Activated naive CD8-positive, alpha-beta T cell treated with anti-CD3 and anti-CD28 coated beads, Interleukin-2, amount 50 U/mL, for 16 hours (primary cell): Measurements from ENCODE around the gene TMEM184B.

Source experiments
- DNase-seq: peaks from one replicate; pipeline ENCODE4 v3.0.0-alpha.2; 2020; ENCODE audit warnings: low read depth, low spot score

TMEM184B gene

DNA sequence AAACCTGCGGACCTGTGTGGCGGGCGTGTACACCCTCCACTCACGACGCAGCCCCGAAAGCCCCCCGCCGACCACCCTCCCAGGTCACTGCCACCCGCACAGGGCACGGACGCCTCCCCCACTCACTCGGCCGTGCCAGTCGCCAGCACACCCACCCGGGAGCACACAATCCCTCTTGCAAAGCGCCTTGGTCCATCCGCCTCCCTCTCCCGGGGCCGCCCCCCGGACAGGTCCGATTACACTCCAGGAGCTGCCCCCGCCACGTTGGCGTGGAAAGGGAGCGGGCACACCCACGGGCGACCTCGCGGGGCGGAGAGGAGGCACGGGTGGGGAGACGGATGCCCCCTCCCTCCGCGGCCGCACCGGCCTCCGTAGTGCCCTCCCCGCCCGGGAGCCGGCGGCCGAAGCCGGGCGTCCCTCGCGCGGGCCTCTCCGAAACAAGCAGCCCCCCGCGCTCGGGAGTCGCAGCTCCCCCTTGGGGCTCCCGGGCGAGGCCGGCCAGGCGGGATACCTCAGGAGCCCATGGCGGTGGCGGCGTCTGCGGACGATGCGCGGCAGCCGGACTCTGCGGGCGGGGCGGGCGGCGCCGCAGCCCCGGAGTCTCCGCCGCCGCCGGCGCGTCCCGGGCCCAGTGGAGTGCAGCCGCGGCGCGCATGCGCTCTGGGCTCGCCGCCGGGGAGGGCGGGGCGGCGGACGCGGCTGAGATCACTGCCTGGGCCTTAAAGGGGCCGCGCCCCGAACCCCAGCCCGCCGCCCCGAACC, at the start of gene TMEM184B:
Gene TMEM184B, minus strand, starts transcription at position 638 of the 762 bp plus-strand sequence. CDS start 25,049 bp downstream, outside the sequence.
- DNase-seq, result peak; percentile 58

DNA sequence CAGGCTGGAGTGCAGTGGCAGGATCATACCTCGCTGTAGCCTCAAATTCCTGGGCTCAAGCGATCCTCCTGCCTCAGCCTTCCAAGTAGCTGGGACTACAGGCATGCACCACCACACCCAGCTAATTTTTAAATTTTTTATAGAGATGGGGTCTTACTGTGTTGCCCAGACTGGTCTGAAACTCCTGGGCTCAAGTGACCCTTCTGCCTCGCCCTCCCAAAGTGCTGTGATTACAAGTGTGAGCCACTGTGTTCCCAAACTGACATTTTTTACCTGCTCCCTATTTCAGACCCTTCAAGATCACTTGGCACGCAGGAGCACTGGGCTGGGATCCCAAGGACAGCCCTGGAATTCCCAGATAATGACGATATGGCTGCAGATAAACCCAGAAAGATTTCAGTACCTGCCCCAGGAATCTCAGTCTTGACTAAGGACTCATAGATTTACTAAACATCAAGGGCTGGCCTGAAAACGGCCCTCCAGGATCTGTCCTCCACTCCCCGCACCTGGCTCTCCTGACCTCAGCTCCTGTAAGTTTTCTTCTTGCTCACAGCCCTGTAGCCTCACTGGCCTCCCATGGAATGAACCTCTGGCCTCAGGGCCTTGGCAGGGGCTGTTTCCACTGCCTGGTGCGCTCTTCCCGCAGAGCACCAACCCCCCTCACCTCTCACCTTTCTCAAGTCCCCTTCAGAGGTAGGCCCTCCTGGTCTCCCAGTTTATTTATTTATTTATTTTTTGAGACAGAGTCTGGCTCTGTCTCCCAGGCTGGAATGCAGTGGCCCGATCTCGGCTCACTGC, 48.0 kb upstream of the TMEM184B start:
- DNase-seq, result no peak

DNA sequence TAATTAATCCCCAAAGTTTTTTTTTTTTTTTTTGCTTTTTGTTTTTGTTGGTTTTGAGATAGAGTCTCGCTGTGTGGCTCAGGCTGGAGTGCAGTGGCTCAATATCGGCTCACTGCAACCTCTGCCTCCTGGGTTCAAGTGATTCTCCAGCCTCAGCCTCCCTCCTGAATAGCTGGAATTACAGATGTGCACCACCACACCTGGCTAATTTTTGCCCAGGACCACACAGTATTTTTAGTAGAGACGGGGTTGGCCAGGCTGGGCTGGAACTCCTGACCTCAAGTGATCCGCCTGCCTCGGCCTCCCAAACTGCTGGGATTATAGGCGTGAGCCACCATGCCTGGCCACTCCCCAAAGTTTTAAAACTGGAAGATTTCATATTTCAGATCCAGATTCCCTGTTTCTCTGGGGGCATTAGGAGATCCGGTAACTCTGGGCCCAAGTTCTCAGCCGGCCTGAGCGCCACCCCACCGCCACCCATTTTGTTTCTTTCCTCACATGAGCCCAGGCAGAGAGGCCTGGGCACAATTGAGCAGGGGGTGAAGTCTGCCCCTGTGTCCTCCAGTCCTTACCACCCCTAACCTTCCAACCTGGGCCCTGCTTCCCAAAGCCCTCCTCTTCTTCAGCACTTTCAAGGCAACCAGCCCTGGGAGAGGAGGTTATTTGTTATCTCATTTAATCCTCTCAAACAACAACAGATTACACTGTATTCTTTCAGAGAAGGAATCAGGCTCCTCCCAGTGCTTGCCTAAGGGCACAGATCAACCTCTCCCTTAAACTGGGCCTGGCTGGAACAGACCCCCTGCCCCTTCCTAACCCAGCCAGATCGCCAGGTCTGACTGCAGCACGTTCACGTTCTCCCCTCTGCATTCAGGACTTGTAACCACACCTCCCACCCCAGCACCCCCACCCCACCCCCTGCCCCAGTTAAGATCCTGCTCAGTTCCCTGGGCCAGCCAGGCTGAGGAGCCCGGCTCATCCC, 46.3 kb upstream of the TMEM184B start:
- no peak for DNase-seq

DNA sequence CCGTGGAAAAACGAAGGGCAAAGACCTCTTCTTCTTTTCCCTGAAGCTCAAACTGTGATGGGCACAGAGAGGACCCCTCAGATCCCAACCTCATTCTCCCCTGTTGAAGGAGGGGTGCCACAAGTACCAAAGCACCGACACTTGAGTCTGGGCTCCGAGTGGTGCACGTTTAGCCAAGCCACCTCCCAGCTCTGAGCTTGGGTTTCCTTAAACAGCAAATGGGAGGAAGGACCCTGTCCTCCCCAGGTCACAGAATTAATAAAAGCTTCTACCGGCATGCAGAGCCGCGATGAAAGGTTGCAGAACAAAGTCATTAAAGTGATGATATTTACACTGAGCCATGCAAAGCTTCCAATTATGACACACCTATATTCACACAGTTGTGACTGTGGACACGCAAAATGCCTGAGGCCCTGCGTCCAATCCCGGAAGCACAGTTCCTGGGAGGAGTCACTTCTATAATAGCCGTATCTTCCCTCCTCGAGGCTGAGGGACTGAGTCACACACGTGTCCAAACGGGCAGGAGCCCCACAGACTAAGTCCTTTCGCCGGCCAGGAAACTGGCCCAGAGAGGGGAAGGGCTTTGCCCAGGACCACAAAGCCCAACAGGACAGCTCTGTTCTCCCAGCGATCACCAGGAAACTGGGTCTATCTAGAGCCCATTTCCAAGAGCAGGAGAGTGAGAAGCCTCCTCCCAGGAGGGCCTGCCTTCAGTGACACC, 45.3 kb upstream of the TMEM184B start:
- DNase-seq, result no peak

DNA sequence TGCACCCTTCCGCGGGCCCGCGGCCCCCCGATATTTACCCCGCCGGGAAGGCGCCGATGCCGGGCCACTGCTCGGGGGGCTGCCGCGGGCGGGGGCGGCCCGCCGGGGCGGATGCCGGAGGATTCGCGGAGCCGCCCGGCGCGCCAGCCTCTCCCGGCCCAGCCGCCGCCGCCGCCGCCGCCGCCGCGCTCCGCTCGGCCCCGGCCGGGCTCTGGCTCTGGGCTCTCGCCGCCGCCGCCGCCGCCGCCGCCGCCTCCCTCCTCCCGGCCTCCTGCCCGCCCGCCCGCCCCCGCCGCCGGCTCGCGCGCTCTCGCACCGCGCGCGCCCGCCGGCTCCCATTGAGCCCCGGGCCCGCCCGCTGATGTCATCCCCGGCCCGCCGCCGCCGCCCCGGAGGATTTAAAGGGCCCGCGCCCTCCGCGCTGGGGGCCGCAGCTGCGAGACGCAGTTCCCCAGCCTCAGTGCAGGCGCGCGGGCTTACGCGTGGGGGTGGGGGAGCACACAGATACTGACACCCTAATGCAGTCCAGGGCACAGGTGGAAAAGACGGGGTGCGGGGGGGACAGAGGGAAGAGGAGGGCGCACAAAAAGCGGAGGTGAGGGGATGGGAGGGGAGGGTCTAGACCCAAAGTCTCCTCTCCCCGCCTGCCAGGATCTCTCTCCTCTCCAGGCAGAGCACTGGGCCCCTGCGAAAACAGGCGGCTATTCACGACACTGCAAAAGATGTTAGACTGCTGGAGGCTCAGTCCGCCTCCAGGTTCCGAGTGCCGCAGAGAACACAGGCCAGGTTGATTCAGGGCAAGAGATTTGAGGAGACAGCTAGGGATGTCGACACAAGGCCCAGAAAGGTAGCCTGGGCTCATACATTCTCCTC, 44.5 kb upstream of the TMEM184B start, which contains the start of gene CSNK1E:
Gene CSNK1E, minus strand, starts transcription at position 312 of the 873 bp plus-strand sequence. CDS start 3,276 bp downstream, outside the sequence.
- peak; percentile 21 for DNase-seq

DNA sequence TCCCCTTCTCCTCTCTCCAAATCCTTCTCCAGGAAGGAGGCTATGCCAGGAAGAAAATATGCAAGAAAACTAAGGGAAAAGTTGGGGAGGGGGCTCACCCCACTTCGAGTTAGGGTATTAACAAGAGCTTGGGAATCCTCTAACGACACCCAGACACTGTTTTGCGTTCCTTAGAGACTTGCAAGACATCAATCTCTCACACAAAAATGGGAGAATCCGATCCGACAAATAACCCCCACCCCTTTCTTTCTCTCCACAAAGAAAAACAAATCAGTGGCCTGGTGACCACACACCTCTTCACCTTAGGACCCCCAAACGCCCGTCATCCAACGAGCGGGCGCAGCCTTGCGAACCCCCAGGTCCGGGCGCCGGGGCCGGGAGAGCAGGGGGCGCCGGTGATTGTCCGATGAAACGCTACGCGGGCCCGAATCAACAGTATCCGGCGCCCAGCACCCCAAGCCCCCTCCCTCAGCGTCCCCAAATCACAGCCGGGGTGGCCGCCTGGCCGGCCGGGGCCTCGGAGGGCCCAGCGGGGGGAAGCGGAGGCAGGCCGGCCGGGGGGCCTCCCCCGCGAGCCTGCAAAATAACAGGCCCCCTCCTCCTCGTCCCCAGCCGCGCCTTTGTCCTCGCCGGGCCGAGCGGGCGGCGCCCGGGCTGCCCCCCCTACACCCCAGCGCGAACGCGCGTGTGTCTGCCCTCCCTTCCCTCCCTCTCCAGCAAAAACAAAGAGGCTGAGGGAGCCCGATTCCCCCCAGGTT, 43.7 kb upstream of the TMEM184B start:
- DNase-seq, result peak; percentile 17

DNA sequence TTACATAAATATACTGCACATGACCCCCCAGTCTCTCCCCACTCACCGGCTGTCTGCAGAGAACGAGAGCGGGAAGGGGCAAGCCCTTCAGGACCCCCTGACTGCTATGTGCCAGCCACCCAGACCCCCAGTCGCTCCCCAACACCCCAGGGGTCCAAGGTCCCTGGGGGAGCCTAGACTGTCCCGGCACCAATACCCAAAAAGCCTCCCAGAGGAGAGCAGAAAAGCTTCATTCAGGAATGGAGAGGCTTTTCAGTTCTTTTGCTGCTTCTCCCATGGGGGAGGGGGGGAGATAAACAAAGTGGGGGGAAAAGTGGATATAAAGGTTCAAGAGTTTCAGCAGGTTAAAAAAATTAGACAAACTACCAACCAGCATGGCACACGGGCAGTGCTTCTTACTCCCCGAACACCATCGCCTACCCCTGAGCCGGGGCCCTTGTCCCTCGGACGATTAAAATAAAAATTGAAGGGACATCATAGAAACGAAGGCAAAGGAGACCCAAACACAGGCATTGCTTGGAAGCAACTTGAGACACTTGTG, 43.1 kb upstream of the TMEM184B start:
- no peak for DNase-seq

DNA sequence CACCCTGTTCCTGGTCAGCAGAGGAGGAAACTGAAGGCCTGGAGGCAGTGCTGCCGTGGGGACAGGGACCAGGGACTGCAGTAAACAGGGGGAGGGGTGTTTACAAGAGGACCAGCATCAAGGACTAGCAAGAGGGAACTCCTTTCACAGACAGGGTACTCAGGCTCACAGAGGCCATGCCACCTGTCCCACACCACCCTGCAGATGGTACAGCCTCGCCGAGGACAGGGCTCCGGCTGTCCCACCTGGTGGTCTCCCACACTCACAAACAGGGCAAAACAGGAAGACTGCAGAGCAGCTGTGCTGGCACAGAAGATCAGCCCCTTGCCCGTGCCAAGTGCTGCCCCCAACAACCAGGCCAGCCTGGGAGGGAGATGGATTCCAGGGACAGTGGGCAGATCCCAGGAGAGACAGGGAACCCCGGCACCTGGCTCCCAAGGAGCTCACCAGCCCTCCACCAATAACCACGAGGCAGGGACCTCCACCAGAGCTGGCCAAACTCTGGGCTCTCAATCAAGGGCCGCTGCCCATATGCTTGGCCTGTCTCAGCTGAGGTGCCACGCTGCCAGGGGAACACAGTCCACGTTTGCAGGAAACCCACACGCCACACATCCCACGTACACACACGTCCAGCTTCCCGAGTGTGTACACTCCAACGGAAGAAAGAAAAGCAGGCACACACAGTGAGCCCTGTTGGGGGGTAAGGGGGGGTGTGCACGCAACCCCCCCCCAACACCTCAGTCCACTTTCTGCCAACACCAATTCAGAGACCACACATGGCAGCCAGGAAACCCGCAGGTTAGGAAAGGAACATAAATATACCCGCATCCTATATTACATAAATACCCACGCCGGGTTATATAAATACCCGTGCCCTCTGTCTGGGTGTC, 42.4 kb upstream of the TMEM184B start:
- DNase-seq, result no peak

DNA sequence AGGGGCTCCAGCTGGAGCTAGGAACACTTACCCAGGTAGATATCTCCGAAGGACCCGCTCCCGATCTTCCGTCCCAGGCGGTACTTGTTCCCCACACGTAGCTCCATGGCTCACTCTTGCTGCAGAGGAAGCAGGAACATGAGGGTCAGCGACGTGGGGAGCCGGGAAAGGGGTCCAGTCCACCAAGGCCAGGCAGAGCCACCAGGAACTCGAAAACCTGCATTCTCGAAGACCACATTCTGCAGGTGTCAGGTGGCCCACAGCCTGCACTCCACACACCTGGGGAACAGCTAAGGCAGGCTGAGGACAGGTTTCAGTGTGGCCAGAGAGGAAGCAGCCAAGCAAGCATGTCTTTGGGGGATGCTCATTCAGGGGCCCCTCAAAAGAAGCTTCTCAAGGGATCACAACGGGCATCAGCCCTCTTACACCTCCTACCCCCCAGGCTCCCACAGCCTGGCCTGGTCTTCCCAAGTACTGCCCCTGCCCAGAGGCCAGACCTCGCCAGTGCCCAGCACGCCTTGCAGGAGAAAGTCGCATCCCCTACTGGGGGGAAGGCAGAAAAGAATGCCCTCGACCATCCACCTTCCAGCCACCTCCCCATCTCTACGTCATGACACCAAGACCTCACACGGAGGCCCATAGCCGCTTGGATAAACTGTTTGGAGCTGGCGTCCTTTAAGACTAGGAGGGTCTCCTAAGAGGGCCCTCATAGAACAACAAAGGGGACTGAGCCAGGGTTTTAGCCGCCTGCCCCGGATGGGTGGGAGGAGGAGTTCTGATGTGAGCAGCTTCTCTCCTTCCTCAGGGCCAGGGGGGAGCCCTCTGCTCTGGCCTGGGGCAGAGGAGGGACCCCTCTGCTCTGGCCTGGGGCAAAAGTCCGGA, 41.5 kb upstream of the TMEM184B start:
- DNase-seq, result no peak

DNA sequence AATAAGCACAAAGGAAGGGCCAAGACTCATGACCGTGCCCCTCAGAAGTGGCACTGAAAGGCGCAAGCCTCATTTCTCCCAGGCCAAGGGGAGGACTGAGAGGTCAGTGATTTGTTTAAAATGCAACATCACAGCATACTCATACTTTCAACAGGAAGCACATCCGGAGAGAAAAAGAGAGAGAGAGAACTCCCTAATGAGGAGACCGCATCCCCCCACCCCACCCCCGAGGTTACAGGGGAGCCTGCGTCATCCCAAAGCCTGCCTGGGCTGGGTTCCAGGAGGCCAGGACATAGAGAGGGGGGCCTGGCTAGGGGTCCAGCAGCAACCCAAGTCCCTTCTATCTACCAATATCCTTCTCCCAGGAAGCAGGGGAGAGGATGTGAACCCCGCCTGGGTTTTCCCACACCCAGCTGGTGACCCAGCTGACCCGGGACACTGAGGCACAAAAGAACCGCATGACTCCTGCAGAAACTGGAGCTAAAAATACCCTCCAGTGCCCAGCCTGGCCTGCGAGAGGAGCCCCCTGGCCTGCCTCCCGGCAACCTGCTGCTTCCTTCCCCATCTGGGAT, 40.7 kb upstream of the TMEM184B start:
- DNase-seq, result no peak

DNA sequence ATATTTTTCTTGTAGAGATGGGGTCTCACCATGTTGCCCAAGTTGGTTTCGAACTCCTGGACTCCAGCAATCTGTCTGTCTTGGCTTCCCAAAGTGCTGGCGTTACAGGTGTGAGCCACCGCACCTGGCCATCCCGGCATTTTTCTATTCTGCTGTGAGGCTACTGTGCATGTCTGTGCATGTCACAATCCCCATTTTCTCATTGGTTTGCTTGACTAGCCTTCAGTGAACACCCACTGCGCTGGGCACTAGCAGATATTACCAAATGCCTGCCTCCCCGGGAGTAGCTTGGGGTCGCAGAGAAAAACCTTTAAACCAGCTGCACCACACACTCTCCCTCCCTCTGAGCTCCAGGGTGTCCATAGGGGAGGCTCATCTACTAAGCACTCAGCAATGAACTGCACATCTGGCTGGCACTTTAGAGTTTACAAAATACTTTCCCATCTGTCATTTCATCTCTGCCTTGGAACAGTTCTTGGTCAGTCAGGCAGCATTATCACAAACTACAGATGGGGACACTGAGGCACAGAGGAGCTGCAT, 39.5 kb upstream of the TMEM184B start:
- DNase-seq, result no peak

DNA sequence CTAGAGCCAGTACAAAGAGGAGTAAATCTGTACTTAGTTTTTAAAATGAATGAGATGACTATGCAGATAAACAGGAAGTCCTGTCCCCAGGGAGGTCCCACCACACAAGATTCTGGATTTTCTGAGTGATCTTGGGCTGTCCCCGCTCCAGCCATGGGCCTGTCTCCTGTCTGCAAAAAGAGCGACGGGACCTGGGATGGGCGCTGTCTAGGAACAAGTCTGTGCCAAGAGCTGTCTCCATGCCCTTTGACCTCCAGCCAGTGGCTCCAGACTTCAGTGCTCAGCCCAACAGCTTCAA, 38.5 kb upstream of the TMEM184B start:
- no peak for DNase-seq

DNA sequence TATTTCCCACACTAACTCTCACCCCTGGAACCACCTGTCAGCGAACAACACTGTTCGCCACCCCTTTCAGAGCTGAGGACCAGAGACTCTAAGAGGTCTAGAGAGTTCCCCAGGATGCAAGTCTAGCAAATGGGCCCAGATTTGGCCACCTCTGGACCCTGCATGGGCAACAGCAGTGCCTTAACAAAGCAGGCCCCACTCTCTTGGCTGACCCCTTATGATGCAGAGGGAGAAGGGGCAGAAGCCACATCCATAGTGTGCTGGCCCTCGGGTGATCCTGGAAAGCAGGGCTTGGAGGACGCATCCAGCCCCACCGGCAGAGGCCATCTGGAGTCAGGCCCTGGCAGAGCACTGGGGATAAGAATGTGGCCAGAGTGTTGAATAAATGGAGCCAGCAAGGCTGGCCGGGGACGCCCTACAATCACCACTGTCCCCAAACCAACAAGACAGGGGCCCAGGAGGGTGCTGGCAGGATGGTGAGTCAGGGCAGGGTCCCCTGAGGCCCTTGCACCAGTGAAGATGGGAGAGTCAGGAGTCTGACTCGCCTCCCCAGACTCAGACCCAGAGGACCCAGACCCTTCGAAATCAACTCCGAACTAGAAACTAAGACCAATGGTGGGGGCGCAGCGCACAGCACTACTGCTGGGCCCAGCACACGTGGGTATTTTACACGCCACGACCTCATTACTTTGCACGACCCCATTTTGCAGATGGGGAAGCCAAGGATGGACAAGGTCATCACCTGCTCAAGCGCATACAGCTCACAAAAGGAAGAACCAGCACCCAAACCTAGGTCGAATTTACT, 37.9 kb upstream of the TMEM184B start:
- DNase-seq, result no peak

DNA sequence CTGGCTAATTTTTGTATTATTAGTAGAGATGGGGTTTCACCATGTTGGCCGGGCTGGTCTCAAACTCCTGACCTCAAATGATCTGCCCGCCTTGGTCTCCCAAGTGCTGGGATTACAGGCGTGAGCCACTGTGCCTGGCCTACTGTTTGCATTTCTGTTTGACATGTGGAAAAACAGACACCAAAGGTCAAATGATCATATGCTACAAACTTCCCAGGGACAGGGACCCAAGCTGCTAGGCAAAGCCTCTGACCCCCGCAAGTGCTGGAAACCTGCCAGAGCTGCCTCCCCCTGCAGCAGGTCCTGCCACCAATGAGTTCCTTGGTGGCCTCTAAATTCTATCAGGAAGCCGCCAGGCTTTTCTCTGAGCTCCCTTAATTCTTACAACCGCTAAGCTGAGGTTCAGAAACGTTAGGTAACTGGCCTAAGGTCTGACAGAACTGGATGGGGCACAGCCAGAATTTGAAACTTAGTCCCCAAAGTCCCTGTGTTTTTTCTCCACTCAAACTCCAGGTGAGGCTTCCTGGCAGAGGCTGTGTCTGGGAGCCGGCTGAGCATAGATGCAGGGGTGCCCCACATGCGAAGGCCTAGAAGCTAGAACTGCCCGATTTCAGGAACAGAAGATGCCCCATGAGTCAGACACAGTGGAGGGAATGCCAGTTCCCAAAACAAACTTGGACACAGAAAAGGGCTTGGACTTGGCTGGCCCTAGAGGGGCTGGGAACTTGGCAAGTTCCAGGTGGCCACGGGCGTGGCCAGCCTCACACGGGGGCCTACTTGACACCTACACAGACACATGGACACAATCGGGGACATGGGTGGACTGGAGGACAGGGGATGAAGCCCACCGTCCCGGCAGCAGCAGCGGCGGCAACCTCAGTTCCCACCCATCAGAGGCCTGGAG, 37.1 kb upstream of the TMEM184B start:
- DNase-seq, result no peak
